ENCODE results near the gene RAB3A.
A peak's percentile ranks its signal among the peaks of the same experiment; 100 is the strongest.

RAB3A gene

GRCh38 chr19:18197306-18197705, 6.5 kb downstream of the RAB3A start:
- DNase-seq (ENCODE audit: low read depth in 3 of 3), result no peak

GRCh38 chr19:18196511-18196845, 7.4 kb downstream of the RAB3A start:
- no peak for DNase-seq (ENCODE audit: low read depth in 3 of 3)

GRCh38 chr19:18194554-18195238, 9.1 kb downstream of the RAB3A start:
- DNase-seq (ENCODE audit: low read depth in 3 of 3), result no peak

GRCh38 chr19:18194181-18194530, 9.7 kb downstream of the RAB3A start:
- no peak for DNase-seq (ENCODE audit: low read depth in 3 of 3)

GRCh38 chr19:18193388-18194180, 10.3 kb downstream of the RAB3A start:
- no peak for DNase-seq (ENCODE audit: low read depth in 3 of 3)

GRCh38 chr19:18192673-18193387, 11.0 kb downstream of the RAB3A start, which contains the start of gene MPV17L2:
Gene MPV17L2 (plus strand): TSS chr19:18193218. CDS start chr19:18193282, 64 bp downstream.
- peak; percentile 96 to 98 (median 97) for DNase-seq (ENCODE audit: low read depth in 3 of 3)

- DNase-seq (ENCODE audit: low read depth in 3 of 3), result no peak
Measured at GRCh38 chr19:18191640-18192062, 12.2 kb downstream of the RAB3A start.

GRCh38 chr19:18190278-18190677, 13.6 kb downstream of the RAB3A start:
- DNase-seq (ENCODE audit: low read depth in 3 of 3), result no peak

- DNase-seq (ENCODE audit: low read depth in 3 of 3), result no peak
Measured at GRCh38 chr19:18185538-18185937, 18.3 kb downstream of the RAB3A start.

GRCh38 chr19:18183529-18183928, 20.3 kb downstream of the RAB3A start:
- DNase-seq (ENCODE audit: low read depth in 3 of 3), result no peak

- DNase-seq (ENCODE audit: low read depth in 3 of 3), result no peak
Measured at GRCh38 chr19:18179957-18180356, 23.9 kb downstream of the RAB3A start.

GRCh38 chr19:18176367-18177310, 27.2 kb downstream of the RAB3A start:
- DNase-seq (ENCODE audit: low read depth in 3 of 3), result no peak

- no peak for DNase-seq (ENCODE audit: low read depth in 3 of 3)
Measured at GRCh38 chr19:18174983-18175382, 28.9 kb downstream of the RAB3A start.

GRCh38 chr19:18173572-18174288, 30.1 kb downstream of the RAB3A start, which contains the start of gene IFI30:
Gene IFI30 (plus strand): TSS chr19:18173813. CDS start chr19:18173842, 29 bp downstream.
- DNase-seq (ENCODE audit: low read depth in 3 of 3), result peak in 1 of 3 donors; percentile 38

- no peak for DNase-seq (ENCODE audit: low read depth in 3 of 3)
Measured at GRCh38 chr19:18173054-18173571, 30.7 kb downstream of the RAB3A start.

- no peak for DNase-seq (ENCODE audit: low read depth in 3 of 3)
Measured at GRCh38 chr19:18172331-18173053, 31.4 kb downstream of the RAB3A start.

GRCh38 chr19:18171605-18172327, 32.1 kb downstream of the RAB3A start:
- DNase-seq (ENCODE audit: low read depth in 3 of 3), result no peak

GRCh38 chr19:18170714-18171255, 33.1 kb downstream of the RAB3A start:
- no peak for DNase-seq (ENCODE audit: low read depth in 3 of 3)
